ENCODE measurements around the gene NIPAL4. TPM values are rescaled to one million over a fixed set of nuclear protein-coding genes. Genes with fewer than 3 reads are reported as not detected.

Gene NIPAL4
- polyA plus RNA-seq, 1 experiment, result 4.4 TPM

DNA sequence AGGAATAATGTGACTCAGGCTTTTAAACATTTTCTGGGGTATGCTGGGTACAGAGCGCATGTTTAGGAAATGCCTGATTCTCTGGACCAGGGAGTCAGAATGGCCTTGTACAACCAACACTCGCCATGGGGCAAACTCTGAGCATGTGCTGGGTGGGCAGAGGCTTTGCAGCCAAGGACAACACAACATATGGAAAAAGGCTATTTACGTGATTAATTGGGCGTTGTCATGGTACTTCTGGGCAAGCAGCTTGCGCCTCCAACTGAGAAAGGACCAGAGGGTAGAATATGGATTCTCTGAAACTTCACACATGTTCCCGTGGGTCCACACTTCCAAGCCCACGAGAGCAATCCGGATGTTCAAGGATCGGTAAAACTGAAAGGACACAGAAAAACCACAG is 49.1 kb downstream of the NIPAL4 start:
- no peak overlapping the region for H3K4me3 ChIP-seq (ENCODE audit: low read depth, low read length)
- ChIA-PET CTCF (interaction anchor here (0.7 to 1.3 kb wide), 3 partner anchors 31 to 234 kb away, joined by 3 read pairs; no protein-coding TSS in a partner anchor), POLR2A (no interaction called here)
- H3K36me3 ChIP-seq (ENCODE audit: control insufficient read depth, insufficient read depth, low read length), result peaks cover 14% of the 10 kb centered on the region
- no peaks in the 10 kb centered on the region for H3K27me3 ChIP-seq (ENCODE audit: control insufficient read depth, insufficient read depth, low read length)
- no peak for DNase-seq (ENCODE audit: low read depth)
- TF ChIP-seq, protein P1, sequence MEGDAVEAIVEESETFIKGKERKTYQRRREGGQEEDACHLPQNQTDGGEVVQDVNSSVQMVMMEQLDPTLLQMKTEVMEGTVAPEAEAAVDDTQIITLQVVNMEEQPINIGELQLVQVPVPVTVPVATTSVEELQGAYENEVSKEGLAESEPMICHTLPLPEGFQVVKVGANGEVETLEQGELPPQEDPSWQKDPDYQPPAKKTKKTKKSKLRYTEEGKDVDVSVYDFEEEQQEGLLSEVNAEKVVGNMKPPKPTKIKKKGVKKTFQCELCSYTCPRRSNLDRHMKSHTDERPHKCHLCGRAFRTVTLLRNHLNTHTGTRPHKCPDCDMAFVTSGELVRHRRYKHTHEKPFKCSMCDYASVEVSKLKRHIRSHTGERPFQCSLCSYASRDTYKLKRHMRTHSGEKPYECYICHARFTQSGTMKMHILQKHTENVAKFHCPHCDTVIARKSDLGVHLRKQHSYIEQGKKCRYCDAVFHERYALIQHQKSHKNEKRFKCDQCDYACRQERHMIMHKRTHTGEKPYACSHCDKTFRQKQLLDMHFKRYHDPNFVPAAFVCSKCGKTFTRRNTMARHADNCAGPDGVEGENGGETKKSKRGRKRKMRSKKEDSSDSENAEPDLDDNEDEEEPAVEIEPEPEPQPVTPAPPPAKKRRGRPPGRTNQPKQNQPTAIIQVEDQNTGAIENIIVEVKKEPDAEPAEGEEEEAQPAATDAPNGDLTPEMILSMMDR (IDR thresholded peaks at IDR 0.05; ENCODE audit: insufficient read depth, low read depth, low read length), result no peak

DNA sequence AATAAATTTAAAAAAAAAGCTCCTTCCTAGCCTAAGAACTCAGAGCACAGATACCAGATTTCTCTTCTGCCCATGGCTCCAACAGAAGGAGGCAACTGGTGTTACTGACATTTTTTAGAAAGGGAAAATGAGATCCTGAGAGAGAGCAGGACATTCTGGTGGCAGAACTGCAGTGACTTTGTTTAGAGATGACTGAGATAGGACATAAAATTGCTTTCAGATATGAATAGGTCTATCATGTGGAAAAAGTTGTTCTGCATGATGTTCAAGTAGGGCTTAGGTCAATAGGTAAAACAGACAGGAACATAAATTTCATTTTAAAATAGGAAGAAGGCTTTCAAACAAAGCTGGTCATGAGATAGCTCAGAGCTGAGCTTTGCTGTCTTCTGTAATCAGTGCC is 49.6 kb downstream of the NIPAL4 start:
- Histone ChIP-seq H3K27me3 (ENCODE audit: control insufficient read depth, insufficient read depth, low read length) (no peaks in the 10 kb centered on the region), H3K36me3 (ENCODE audit: control insufficient read depth, insufficient read depth, low read length) (peaks cover 12% of the 10 kb centered on the region), H3K4me3 (ENCODE audit: low read depth, low read length) (no peak overlapping the region)
- ChIA-PET CTCF (interaction anchor here (0.7 to 1.3 kb wide), 3 partner anchors 32 to 234 kb away, joined by 3 read pairs; no protein-coding TSS in a partner anchor), POLR2A (no interaction called here)
- no peak for DNase-seq (ENCODE audit: low read depth)
- TF ChIP-seq, protein P1 (IDR thresholded peaks at IDR 0.05; ENCODE audit: insufficient read depth, low read depth, low read length), result no peak

DNA sequence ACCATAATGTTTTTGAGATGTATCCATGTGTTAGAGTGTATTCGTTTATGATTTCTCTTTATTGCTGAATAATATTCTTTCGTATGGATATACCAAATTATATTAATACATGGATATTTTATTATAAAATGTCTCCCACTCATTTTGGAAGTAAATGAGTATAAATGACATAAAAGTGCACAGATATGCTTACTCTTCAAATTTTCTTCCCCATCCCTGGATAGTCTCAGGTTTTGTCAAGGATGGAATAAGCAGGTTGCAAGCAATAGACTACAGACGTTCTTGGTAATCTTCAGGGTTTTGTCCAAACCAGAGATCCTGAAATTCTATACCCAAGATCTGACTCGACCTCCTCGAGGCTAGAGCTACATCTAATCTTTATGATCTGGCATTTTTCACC is 50.7 kb downstream of the NIPAL4 start:
- ChIA-PET POLR2A (no interaction called here), CTCF (interaction anchor here (1.2 kb wide), 1 partner anchor 232 kb away, joined by 3 read pairs; no protein-coding TSS in a partner anchor)
- peaks cover 10% of the 10 kb centered on the region for H3K36me3 ChIP-seq (ENCODE audit: control insufficient read depth, insufficient read depth, low read length)
- DNase-seq (ENCODE audit: low read depth), result no peak
- no peak overlapping the region for H3K4me3 ChIP-seq (ENCODE audit: low read depth, low read length)
- TF ChIP-seq, protein P1 (IDR thresholded peaks at IDR 0.05; ENCODE audit: insufficient read depth, low read depth, low read length), result no peak
- H3K27me3 ChIP-seq (ENCODE audit: control insufficient read depth, insufficient read depth, low read length), result no peaks in the 10 kb centered on the region

DNA sequence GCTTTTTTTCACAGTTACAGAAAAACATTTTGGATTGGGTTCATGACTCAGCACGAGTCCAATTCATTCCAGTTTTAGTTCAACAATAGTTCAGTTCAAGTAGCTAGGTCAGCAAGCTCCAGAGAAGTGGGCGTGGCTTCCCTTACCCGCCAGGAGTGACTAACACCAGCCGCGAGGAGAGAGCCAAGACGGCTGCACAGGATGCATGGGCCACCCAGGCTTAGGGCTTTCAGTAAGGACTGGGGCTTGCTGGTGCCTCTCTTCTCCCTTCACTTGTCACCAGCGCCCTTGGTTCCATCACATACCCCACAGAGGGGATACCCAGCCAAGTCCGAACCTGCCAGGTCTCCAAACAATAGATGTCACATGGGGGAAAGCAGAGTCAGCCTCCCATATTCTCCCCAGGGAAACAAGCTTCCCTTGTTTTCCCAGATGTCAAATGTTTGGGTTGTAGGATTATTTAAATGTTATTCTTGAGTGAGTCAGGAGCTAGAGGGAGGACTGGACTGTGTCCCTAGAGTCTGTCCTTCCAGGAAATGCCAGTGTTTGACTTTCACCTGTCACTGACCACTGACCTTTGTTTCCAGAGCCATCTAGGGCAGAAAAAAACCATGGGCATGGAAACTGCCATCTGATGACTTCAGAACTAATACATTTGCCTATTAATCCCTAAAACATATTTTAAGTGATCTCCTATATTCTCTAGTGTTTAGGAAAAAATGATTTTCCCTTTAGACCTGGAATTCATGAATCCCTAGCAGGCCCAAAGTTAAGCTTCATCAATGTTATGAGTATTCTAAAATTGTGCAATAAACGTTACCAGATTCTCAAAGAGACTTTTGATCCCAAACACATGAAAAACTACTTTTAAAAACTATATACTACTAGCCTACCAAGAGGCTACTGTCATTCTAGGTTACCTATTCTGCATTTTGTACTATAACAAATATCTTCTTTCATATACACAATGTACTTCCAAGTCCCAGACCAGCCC is 51.9 kb downstream of the NIPAL4 start:
- H3K36me3 ChIP-seq (ENCODE audit: control insufficient read depth, insufficient read depth, low read length), result peaks cover 9% of the 10 kb centered on the region
- DNase-seq (ENCODE audit: low read depth), result peak; percentile 94
- POLR2A ChIA-PET, result interaction anchor here (0.7 kb wide), 1 partner anchor 43 kb away, joined by 4 read pairs; no protein-coding TSS in a partner anchor
- no peaks in the 10 kb centered on the region for H3K27me3 ChIP-seq (ENCODE audit: control insufficient read depth, insufficient read depth, low read length)
- H3K4me3 ChIP-seq (ENCODE audit: low read depth, low read length), result no peak overlapping the region
- TF ChIP-seq, protein P1 (IDR thresholded peaks at IDR 0.05; ENCODE audit: insufficient read depth, low read depth, low read length), result no peak
- CTCF ChIA-PET, result interaction anchor here (0.7 to 1.7 kb wide), 5 partner anchors 13 to 207 kb away, joined by 3 to 4 read pairs (median 3); no protein-coding TSS in a partner anchor

DNA sequence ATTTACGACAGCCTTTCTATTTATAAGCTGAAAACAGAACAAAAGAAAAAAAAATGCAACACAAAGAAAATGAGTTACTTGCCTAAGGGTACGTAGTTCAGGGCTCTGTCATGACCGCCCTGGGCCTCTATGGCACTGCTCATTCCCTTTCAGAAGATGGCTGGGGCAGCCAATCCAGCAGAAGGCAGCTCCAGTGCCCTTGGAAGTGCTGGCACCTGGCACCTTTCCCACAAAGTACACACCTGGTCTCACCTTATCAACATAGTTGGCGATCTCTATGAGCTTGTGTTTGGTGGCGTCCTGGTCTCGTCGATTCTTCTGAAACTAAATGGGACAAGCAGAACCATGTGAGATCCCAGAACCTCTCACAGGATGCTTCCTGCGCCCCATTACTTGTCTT is 53.2 kb downstream of the NIPAL4 start:
- H3K27me3 ChIP-seq (ENCODE audit: control insufficient read depth, insufficient read depth, low read length), result no peaks in the 10 kb centered on the region
- ChIA-PET POLR2A (no interaction called here), CTCF (interaction anchor here (0.6 to 1.0 kb wide), 2 partner anchors 72 to 81 kb away, joined by 3 to 4 read pairs; no protein-coding TSS in a partner anchor)
- TF ChIP-seq, protein P1 (IDR thresholded peaks at IDR 0.05; ENCODE audit: insufficient read depth, low read depth, low read length), result no peak
- DNase-seq (ENCODE audit: low read depth), result no peak
- no peak overlapping the region for H3K4me3 ChIP-seq (ENCODE audit: low read depth, low read length)
- H3K36me3 ChIP-seq (ENCODE audit: control insufficient read depth, insufficient read depth, low read length), result peaks cover 7% of the 10 kb centered on the region

Data from BJ (cell line).